HepG2 (cell line): ENCODE data around the gene YPEL3. TPM values are rescaled to one million over a fixed set of nuclear protein-coding genes. Genes with fewer than 3 reads are reported as not detected.

Source experiments
- BCL6 ChIP-seq: IDR thresholded peaks from 2 replicates; pipeline ENCODE4 v1.6.1; 2016; ENCODE audit warnings: missing genetic modification reagents, missing compliant biosample characterization
- FOXA3 ChIP-seq: IDR thresholded peaks from 2 replicates; pipeline ENCODE4 v1.6.1; 2016; ENCODE audit warnings: missing genetic modification reagents, missing compliant biosample characterization
- GABPA ChIP-seq, 2 experiments: IDR thresholded peaks; 2 replicates each; pipeline ENCODE4 v1.6.1; 2011 to 2016; ENCODE audit warnings: low read depth in 2 of 2, low read length in 1 of 2, missing biosample characterization in 1 of 2, missing genetic modification characterization in 1 of 2
- GZF1 ChIP-seq: sonication (generic); formaldehyde crosslinking; IDR thresholded peaks from 2 replicates; pipeline ENCODE4 v1.5.1; 2020; ENCODE audit warnings: mild to moderate bottlenecking, missing genetic modification reagents
- HMGA1 ChIP-seq: sonication (generic); formaldehyde crosslinking; conservative IDR thresholded peaks from 2 replicates; pipeline ENCODE4 v1.4.0; 2020; ENCODE audit warnings: missing genetic modification reagents
- MIER3 ChIP-seq: IDR thresholded peaks from 2 replicates; pipeline ENCODE4 v1.6.1; 2016; ENCODE audit warnings: missing compliant biosample characterization, borderline replicate concordance
- POGZ ChIP-seq: sonication (generic); formaldehyde crosslinking; IDR thresholded peaks from 2 replicates; pipeline ENCODE4 v1.4.0; 2020; ENCODE audit warnings: mild to moderate bottlenecking, missing genetic modification reagents
- RBAK ChIP-seq: sonication (generic); formaldehyde crosslinking; IDR thresholded peaks from 2 replicates; pipeline ENCODE4 v1.5.1; 2020; ENCODE audit warnings: mild to moderate bottlenecking, missing genetic modification reagents
- RBM22 ChIP-seq: fragments of 200-400 bp; formaldehyde crosslinking; optimal IDR thresholded peaks from 2 replicates; pipeline ENCODE3; 2017; ENCODE audit warnings: mild to moderate bottlenecking, low read length, moderate library complexity
- SETDB1 ChIP-seq: sonication (generic); formaldehyde crosslinking; IDR thresholded peaks from 2 replicates; pipeline ENCODE4 v1.5.1; 2020; ENCODE audit warnings: missing genetic modification reagents, mild to moderate bottlenecking, borderline replicate concordance
- TOE1 ChIP-seq: sonication (generic); formaldehyde crosslinking; IDR thresholded peaks from 2 replicates; pipeline ENCODE4 v1.4.0; 2020; ENCODE audit warnings: mild to moderate bottlenecking, missing genetic modification reagents
- ZNF224 ChIP-seq: sonication (generic); formaldehyde crosslinking; IDR thresholded peaks from 2 replicates; pipeline ENCODE4 v1.5.0; 2020; ENCODE audit warnings: mild to moderate bottlenecking, missing genetic modification reagents
- ZNF253 ChIP-seq: sonication (generic); formaldehyde crosslinking; IDR thresholded peaks from 2 replicates; pipeline ENCODE4 v1.8.0; 2022; ENCODE audit warnings: mild to moderate bottlenecking, missing genetic modification reagents, borderline replicate concordance
- ZNF484 ChIP-seq: sonication (generic); formaldehyde crosslinking; IDR thresholded peaks from 2 replicates; pipeline ENCODE4 v1.5.1; 2020; ENCODE audit warnings: mild to moderate bottlenecking, low read depth, missing genetic modification reagents, borderline replicate concordance
- ZNF839 ChIP-seq: sonication (generic); formaldehyde crosslinking; IDR thresholded peaks from 2 replicates; pipeline ENCODE4 v1.4.0; 2020; ENCODE audit warnings: missing genetic modification reagents, mild to moderate bottlenecking, borderline replicate concordance
- ZNF891 ChIP-seq: sonication (generic); formaldehyde crosslinking; IDR thresholded peaks from 2 replicates; pipeline ENCODE4 v1.5.0; 2020; ENCODE audit warnings: mild to moderate bottlenecking, missing genetic modification reagents
- polyA plus RNA-seq, 8 experiments: library from polyadenylated mRNA; depleted of rRNA in 3 of 8; stranded (reverse) in 7 of 8; unstranded in 1 of 8; fragments of >200 nt; fragmentation: Illumina TruSeq in 4 of 8; extraction: Trizol in 4 of 8; gene quantifications; 2 replicates each; pipeline versions ENCODE4 v1.2.1 to v1.2.3, GENCODE V29; 2011 to 2016; ENCODE audit warnings: low read depth in 4 of 8, missing spikeins in 1 of 8, mixed read lengths in 1 of 8; ENCODE audit not compliant: insufficient read depth in 1 of 8
- total RNA-seq, 5 experiments: library from RNA; depleted of rRNA; stranded (reverse); fragments of >200 nt; fragmentation: Illumina TruSeq; extraction: Trizol; gene quantifications; 2 replicates each; pipeline ENCODE4 v1.2.3, GENCODE V29; 2016; ENCODE audit warnings: low read depth in 1 of 5
- TF ChIP-seq, protein P1 (sequence below): sonication (generic); formaldehyde crosslinking; IDR thresholded peaks from 2 replicates; pipeline ENCODE4 v1.4.0; 2020; ENCODE audit warnings: missing genetic modification reagents
- TF ChIP-seq, protein P2 (sequence below): sonication (generic); formaldehyde crosslinking; IDR thresholded peaks from 2 replicates; pipeline ENCODE4 v1.4.0; 2020; ENCODE audit warnings: missing genetic modification reagents, borderline replicate concordance
- TF ChIP-seq, protein P3 (sequence below): sonication (generic); formaldehyde crosslinking; IDR thresholded peaks from 2 replicates; pipeline ENCODE4 v1.8.1; 2023; ENCODE audit warnings: mild to moderate bottlenecking, missing genetic modification reagents
- TF ChIP-seq, protein P4 (sequence below): sonication (generic); formaldehyde crosslinking; IDR thresholded peaks from 2 replicates; pipeline ENCODE4 v1.4.0; 2020; ENCODE audit warnings: missing genetic modification reagents, borderline replicate concordance

YPEL3 gene
- total and polyA plus RNA-seq, 2 of the 13 experiments (the other 11 are each of a cell fraction or from before 2014, with no cell fraction given): 5.4 to 47.0 TPM

DNA sequence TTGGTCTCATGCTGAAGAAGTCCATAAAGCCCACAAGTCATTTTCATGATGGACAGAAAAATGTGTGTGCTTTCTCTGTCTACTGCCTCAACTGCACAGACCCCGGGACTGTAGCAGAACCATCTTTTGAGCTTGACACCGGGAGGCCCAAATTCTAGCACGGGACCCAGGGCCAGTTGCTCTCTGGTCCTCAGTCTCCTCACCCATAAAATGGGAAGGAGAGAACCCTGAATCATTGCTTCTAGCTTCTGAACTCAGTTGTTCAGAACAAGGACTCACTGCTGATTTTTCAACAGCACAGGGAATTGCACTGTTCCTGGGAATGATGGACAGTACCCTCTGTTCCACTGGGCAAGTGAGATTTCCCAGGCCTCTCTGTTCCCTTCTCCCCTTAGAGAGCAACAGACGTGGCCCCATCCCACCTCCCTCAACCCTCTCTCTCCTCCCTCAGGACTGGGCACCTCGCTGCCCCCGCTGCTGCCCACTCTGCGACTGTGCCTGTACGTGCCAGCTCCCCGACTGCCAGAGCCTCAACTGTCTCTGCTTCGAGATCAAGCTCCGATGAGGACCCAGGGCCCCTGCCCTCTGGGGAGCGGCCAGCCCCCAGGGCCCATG is 32.6 kb downstream of the YPEL3 start (continued):
- no peak for TF ChIP-seq ZNF891 (CRISPR knock-in tag)
- TF ChIP-seq, protein P1, sequence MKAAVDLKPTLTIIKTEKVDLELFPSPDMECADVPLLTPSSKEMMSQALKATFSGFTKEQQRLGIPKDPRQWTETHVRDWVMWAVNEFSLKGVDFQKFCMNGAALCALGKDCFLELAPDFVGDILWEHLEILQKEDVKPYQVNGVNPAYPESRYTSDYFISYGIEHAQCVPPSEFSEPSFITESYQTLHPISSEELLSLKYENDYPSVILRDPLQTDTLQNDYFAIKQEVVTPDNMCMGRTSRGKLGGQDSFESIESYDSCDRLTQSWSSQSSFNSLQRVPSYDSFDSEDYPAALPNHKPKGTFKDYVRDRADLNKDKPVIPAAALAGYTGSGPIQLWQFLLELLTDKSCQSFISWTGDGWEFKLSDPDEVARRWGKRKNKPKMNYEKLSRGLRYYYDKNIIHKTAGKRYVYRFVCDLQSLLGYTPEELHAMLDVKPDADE (CRISPR knock-in tag): 0 out of 2 replicates have a peak, but pooled peaks have one; percentile 58
- no peak for TF ChIP-seq ZNF484 (CRISPR knock-in tag)
- no peak for TF ChIP-seq RBM22
- TF ChIP-seq, protein P2, sequence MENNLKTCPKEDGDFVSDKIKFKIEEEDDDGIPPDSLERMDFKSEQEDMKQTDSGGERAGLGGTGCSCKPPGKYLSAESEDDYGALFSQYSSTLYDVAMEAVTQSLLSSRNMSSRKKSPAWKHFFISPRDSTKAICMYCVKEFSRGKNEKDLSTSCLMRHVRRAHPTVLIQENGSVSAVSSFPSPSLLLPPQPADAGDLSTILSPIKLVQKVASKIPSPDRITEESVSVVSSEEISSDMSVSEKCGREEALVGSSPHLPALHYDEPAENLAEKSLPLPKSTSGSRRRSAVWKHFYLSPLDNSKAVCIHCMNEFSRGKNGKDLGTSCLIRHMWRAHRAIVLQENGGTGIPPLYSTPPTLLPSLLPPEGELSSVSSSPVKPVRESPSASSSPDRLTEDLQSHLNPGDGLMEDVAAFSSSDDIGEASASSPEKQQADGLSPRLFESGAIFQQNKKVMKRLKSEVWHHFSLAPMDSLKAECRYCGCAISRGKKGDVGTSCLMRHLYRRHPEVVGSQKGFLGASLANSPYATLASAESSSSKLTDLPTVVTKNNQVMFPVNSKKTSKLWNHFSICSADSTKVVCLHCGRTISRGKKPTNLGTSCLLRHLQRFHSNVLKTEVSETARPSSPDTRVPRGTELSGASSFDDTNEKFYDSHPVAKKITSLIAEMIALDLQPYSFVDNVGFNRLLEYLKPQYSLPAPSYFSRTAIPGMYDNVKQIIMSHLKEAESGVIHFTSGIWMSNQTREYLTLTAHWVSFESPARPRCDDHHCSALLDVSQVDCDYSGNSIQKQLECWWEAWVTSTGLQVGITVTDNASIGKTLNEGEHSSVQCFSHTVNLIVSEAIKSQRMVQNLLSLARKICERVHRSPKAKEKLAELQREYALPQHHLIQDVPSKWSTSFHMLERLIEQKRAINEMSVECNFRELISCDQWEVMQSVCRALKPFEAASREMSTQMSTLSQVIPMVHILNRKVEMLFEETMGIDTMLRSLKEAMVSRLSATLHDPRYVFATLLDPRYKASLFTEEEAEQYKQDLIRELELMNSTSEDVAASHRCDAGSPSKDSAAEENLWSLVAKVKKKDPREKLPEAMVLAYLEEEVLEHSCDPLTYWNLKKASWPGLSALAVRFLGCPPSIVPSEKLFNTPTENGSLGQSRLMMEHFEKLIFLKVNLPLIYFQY: no peak
- TF ChIP-seq MIER3 (CRISPR knock-in tag): no peak
- no peak for TF ChIP-seq FOXA3 (CRISPR knock-in tag)
- peak; percentile 21; the same call in 1 of the 2 replicates for TF ChIP-seq TOE1 (CRISPR knock-in tag)
- TF ChIP-seq, protein P3, sequence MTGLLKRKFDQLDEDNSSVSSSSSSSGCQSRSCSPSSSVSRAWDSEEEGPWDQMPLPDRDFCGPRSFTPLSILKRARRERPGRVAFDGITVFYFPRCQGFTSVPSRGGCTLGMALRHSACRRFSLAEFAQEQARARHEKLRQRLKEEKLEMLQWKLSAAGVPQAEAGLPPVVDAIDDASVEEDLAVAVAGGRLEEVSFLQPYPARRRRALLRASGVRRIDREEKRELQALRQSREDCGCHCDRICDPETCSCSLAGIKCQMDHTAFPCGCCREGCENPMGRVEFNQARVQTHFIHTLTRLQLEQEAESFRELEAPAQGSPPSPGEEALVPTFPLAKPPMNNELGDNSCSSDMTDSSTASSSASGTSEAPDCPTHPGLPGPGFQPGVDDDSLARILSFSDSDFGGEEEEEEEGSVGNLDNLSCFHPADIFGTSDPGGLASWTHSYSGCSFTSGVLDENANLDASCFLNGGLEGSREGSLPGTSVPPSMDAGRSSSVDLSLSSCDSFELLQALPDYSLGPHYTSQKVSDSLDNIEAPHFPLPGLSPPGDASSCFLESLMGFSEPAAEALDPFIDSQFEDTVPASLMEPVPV: no peak
- no peak for TF ChIP-seq GABPA (IDR thresholded peaks at IDR 0.05; ENCODE audit: low read depth, low read length)
- TF ChIP-seq GABPA (CRISPR knock-in tag; IDR thresholded peaks at IDR 0.05; ENCODE audit: low read depth): no peak
- TF ChIP-seq POGZ (CRISPR knock-in tag): no peak
- no peak for TF ChIP-seq ZNF224 (CRISPR knock-in tag)
- no peak for TF ChIP-seq SETDB1 (CRISPR knock-in tag)
- TF ChIP-seq ZNF839 (CRISPR knock-in tag): 0 out of 2 replicates have a peak, but pooled peaks have one; percentile 66
- TF ChIP-seq BCL6 (CRISPR knock-in tag): no peak; the same call in 1 of the 2 replicates
- TF ChIP-seq, protein P4, sequence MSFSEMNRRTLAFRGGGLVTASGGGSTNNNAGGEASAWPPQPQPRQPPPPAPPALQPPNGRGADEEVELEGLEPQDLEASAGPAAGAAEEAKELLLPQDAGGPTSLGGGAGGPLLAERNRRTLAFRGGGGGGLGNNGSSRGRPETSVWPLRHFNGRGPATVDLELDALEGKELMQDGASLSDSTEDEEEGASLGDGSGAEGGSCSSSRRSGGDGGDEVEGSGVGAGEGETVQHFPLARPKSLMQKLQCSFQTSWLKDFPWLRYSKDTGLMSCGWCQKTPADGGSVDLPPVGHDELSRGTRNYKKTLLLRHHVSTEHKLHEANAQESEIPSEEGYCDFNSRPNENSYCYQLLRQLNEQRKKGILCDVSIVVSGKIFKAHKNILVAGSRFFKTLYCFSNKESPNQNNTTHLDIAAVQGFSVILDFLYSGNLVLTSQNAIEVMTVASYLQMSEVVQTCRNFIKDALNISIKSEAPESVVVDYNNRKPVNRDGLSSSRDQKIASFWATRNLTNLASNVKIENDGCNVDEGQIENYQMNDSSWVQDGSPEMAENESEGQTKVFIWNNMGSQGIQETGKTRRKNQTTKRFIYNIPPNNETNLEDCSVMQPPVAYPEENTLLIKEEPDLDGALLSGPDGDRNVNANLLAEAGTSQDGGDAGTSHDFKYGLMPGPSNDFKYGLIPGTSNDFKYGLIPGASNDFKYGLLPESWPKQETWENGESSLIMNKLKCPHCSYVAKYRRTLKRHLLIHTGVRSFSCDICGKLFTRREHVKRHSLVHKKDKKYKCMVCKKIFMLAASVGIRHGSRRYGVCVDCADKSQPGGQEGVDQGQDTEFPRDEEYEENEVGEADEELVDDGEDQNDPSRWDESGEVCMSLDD (CRISPR knock-in tag): 0 out of 2 replicates have a peak, but pooled peaks have one; percentile 23
- TF ChIP-seq RBAK (CRISPR knock-in tag): peak; percentile 33; the same call in 1 of the 2 replicates
- TF ChIP-seq HMGA1 (CRISPR knock-in tag): no peak
- no peak for TF ChIP-seq GZF1 (CRISPR knock-in tag)
- 0 out of 2 replicates have a peak, but pooled peaks have one; percentile 5 for TF ChIP-seq ZNF253 (CRISPR knock-in tag)
